GM12875 (cell line): Measurements from ENCODE around the gene RBM3.
"Not testable (repeated sequence)": the region's sequence is repeated elsewhere in the genome, so short reads cannot be mapped to it uniquely, and the experiment has no call there.

Source experiments
- H3K4me3 ChIP-seq: one replicate; pipeline ENCODE4 v1.5.1; 2011; ENCODE audit warnings: low read depth, low read length, control low read depth
- TF ChIP-seq, protein P1 (sequence below): IDR thresholded peaks from 2 replicates; pipeline ENCODE4 v1.5.1; 2011; ENCODE audit warnings: low read depth, mild to moderate bottlenecking, control low read depth, inconsistent platforms, low read length, moderate library complexity, borderline replicate concordance; ENCODE audit not compliant: insufficient read depth

The RBM3 gene

DNA sequence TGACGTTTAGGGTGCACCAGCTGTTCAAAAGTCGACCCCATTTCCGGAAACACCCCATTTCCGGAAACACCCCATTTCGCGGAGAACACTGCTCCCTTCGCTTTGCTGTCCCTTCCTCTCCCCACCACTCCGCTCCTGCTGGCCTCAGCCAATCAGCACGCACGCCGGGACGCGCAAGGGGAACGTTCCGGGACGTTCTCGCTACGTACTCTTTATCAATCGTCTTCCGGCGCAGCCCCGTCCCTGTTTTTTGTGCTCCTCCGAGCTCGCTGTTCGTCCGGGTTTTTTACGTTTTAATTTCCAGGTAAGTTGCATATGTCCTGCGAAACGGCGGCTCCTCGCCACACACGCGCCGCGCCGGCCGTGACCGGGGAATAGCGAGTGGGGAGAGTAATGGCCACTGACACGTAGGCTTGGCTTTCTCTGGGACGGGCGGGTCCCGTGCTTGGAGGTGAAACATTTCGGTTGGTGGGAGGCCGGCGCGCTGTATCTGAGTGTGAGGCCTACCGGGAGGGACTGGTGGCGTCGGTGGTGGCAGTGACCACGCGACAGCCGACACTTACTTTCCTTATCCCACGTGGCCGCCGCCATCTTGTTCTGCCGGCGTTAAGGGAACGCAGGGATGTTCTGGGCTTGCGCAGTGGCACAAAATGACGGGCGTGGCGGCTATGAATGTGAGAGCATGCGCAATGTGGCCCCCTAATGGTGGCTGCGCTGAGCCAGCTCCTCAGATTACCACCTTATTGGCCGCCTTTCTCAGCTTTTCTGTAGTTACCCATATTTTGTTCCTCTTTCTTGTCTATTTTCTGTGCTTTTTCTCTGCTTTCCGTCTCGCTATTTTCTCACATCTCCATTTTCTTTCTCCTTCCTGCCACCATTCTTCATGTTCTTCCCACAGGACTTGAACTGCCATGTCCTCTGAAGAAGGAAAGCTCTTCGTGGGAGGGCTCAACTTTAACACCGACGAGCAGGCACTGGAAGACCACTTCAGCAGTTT lies at the start of gene RBM3:
Gene RBM3 (plus strand): TSS at position 215 of the 997 bp plus-strand sequence. CDS start 697 bp downstream, at position 912.
- TF ChIP-seq, protein P1, sequence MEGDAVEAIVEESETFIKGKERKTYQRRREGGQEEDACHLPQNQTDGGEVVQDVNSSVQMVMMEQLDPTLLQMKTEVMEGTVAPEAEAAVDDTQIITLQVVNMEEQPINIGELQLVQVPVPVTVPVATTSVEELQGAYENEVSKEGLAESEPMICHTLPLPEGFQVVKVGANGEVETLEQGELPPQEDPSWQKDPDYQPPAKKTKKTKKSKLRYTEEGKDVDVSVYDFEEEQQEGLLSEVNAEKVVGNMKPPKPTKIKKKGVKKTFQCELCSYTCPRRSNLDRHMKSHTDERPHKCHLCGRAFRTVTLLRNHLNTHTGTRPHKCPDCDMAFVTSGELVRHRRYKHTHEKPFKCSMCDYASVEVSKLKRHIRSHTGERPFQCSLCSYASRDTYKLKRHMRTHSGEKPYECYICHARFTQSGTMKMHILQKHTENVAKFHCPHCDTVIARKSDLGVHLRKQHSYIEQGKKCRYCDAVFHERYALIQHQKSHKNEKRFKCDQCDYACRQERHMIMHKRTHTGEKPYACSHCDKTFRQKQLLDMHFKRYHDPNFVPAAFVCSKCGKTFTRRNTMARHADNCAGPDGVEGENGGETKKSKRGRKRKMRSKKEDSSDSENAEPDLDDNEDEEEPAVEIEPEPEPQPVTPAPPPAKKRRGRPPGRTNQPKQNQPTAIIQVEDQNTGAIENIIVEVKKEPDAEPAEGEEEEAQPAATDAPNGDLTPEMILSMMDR = peak; percentile 25; the same call in 1 of the 2 replicates
- H3K4me3 ChIP-seq = peak within 1 kb of the TSS; percentile 87

DNA sequence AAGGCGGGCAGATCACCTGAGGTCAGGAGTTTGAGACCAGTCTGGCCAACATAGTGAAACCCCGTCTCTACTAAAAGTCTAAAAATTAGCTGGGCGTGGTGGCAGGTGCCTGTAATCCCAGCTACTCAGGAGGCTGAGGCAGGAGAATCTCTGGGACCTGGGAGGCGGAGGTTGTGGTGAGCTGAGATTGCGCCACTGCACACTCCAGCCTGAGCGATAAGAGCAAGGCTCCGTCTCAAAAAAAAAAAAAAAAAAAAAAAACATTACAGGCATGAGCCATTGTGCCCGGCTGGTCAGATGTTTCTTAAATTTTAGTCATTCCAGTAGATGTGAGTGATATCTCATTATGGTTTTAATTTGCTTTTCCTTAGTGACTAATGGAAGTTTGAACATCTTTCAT lies 48.4 kb upstream of the RBM3 start:
- not testable (repeated sequence) for H3K4me3 ChIP-seq

DNA sequence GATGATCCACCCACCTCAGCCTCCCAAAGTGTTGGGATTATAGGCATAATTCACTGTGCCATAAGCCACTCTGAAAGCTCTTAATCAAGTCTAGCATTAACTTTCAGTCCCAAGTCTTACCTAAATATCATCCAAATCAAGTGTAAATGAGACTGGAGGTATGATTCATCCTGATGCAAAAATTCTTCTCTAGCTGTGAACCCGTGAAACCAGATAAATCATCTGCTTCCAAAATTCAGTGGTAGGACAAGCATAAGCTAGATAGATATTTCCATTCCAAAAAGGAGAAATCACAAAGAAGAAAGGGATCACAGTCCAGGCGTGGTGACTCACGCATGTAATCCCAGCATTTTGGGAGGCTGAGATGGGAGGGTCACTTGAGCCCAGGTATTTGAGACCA lies 43.5 kb upstream of the RBM3 start:
- H3K4me3 ChIP-seq = no peak overlapping the region
- TF ChIP-seq, protein P1 = no peak

DNA sequence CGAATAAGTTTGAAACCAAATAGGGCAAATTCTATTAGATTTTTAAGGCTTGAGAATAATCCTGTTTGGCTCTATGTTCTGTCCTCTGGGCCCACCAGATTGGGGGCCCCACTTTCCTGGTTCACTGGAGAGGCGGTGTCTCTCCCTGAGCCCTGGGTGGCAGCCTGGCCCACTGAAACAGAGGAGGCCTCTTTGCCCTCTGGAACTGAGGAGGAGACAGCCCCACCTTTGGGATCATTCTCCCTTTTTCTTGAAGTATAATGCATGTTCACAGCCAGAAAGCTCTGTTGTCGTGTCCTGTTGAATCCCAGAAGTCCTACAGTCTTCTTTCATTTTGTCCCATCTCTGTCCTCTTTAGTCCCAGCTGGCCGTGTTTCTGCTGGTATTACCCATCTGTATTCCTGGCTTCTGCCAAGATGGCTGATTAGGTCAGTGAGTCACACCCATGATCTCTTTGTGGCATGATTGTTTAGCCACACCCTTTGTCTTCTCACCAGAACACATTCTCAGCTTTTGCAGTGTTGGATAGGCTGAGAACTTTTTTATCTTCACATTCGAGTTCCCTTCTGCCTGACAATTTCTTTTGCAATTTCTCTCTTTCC lies 42.8 kb upstream of the RBM3 start:
- H3K4me3 ChIP-seq = no peak overlapping the region
- TF ChIP-seq, protein P1 = no peak

DNA sequence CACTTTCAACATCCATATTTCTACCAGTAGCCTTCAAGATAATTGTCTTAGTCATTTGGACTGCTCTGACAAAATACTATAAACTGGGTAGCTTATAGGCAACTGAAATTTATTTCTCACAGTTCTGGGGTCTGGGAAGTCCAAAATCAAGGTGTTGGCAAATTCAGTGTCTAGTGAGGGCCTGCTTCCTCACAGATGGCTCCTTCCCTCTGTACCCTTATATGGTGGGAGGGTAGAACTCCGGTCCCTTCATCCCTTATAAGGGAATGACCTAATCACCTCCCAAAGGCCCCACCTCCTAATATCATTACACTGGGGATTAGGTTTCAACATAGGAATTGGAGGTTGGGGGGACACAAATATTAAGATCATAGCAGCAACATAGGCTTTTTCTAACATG lies 42.1 kb upstream of the RBM3 start:
- TF ChIP-seq, protein P1 = no peak
- H3K4me3 ChIP-seq = no peak overlapping the region

DNA sequence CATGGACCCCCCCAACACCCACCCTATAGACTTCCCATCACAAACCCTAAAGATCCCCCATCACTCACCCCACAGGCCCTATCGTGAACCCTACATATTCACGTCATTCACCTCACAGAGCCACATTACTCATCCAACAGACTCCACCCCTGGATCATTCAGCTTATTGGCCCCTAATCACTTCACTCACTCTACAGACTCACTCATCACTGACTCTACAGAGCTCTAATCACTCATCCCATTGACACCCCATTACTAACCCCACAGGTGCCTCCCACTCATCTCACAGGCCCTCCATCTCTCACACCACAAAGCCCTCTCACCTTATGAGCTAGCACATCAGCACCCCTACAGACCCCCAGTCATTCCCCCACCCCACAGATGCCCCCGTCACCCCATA lies 41.1 kb upstream of the RBM3 start:
- no peak overlapping the region for H3K4me3 ChIP-seq
- TF ChIP-seq, protein P1 = no peak

DNA sequence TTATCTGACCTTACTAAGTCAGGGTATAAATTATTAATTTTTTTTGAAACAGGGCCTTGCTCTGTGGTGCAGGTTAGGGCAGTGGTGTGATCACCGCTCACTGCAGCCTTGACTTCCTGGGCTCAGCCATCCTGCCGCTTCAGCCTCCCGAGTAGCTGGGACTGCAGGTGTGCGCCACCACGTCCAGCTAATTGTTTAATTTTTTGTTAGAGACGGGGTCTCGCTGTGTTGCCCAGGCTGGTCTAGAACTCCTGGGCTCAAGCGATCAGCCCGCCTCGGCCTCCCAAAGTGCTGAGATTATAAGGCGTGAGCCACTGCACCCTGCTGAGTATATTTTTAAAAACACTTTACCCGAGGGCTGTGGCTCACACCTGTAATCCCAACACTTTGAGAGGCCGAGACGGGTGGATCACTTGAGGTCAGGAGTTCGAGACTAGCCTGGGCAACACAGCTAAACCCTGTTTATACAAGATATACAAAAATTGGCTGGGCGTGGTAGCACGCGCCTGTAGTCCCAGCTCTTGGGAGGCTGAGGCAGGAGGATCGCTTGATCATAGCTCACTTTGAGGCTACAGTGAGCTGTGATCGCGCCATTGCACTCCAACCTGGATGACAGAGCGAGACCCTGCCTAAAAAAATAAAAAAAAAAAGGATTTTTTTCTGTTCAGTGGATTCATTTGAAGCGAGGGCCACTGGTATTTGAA lies 35.5 kb upstream of the RBM3 start:
- no peak overlapping the region for H3K4me3 ChIP-seq
- TF ChIP-seq, protein P1 = no peak
